ENCODE measurements around the gene FN3K. TPM values are rescaled to one million over a fixed set of nuclear protein-coding genes. Genes with fewer than 3 reads are reported as not detected.

The FN3K gene
- total and polyA plus RNA-seq, 2 of the 13 experiments (the other 11 are each of a cell fraction or from before 2014, with no cell fraction given), result 3.5 to 12.2 TPM

DNA sequence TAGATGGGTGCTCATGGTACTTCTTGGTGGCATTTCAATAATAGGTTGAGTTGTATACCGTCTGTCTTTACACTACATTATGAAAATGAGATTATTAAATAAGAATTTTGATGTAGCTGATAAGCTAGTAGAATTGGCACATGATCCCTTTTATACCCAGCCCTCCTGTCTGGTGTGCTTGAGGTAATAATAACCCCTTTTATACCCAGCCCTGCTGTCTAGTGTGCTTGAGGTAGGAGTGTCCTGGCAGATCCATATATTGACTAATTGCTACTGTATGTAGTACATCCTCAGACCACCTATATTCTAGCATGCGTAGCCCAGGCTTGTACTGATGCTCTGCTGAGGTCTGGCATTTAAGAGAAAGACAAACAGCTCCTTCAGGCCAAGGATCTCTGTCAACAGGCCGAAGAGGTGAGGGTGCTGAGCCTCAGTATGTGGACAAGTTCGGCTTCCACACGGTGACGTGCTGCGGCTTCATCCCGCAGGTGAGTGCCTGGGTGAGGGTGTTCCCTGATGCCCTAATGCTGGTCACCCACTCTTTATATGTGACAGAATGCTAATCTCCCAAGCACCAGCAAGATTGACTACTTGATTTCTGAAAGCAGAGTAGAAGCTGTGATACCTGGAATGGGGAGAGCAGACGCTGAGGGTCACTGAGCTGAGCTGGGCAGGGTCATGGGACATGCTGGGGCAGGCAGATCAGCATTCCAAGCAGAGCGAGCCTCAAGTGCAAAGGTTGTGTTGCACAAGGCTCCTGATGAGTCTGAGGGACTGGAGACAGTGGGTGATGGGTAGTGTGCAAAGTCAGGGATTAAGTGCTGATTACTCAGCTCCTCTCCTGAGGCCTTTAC lies 5.7 kb downstream of the FN3K start (continued):
- TF ChIP-seq, protein P1, sequence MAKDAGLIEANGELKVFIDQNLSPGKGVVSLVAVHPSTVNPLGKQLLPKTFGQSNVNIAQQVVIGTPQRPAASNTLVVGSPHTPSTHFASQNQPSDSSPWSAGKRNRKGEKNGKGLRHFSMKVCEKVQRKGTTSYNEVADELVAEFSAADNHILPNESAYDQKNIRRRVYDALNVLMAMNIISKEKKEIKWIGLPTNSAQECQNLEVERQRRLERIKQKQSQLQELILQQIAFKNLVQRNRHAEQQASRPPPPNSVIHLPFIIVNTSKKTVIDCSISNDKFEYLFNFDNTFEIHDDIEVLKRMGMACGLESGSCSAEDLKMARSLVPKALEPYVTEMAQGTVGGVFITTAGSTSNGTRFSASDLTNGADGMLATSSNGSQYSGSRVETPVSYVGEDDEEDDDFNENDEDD (CRISPR knock-in tag; IDR thresholded peaks at IDR 0.05; ENCODE audit: borderline replicate concordance), result peak; percentile 70; the same call in 1 of the 2 replicates
- TF ChIP-seq, protein P2, sequence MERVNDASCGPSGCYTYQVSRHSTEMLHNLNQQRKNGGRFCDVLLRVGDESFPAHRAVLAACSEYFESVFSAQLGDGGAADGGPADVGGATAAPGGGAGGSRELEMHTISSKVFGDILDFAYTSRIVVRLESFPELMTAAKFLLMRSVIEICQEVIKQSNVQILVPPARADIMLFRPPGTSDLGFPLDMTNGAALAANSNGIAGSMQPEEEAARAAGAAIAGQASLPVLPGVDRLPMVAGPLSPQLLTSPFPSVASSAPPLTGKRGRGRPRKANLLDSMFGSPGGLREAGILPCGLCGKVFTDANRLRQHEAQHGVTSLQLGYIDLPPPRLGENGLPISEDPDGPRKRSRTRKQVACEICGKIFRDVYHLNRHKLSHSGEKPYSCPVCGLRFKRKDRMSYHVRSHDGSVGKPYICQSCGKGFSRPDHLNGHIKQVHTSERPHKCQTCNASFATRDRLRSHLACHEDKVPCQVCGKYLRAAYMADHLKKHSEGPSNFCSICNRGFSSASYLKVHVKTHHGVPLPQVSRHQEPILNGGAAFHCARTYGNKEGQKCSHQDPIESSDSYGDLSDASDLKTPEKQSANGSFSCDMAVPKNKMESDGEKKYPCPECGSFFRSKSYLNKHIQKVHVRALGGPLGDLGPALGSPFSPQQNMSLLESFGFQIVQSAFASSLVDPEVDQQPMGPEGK (CRISPR knock-in tag; IDR thresholded peaks at IDR 0.05), result peak; percentile 93
- TF ChIP-seq ZNF282 (IDR thresholded peaks at IDR 0.05; ENCODE audit: partially characterized antibody) (no peak), ZFP36 (IDR thresholded peaks at IDR 0.05; ENCODE audit: borderline replicate concordance, low read depth, low read length, partially characterized antibody) (no peak), ZNF670 (CRISPR knock-in tag; IDR thresholded peaks at IDR 0.05; ENCODE audit: borderline replicate concordance) (no peak), PTBP1 (IDR thresholded peaks at IDR 0.05; ENCODE audit: low read depth, low read length, poor library complexity, severe bottlenecking) (no peak), HOXA9 (CRISPR knock-in tag; IDR thresholded peaks at IDR 0.05; ENCODE audit: borderline replicate concordance) (no peak), GPN1 (CRISPR knock-in tag; IDR thresholded peaks at IDR 0.05; ENCODE audit: borderline replicate concordance) (no peak), NPAS2 (CRISPR knock-in tag; IDR thresholded peaks at IDR 0.05; ENCODE audit: borderline replicate concordance) (no peak), ZNF383 (CRISPR knock-in tag; IDR thresholded peaks at IDR 0.05; ENCODE audit: borderline replicate concordance) (no peak), ZNF260 (CRISPR knock-in tag; IDR thresholded peaks at IDR 0.05; ENCODE audit: borderline replicate concordance, low read depth) (no peak)
- TF ChIP-seq, protein P3, sequence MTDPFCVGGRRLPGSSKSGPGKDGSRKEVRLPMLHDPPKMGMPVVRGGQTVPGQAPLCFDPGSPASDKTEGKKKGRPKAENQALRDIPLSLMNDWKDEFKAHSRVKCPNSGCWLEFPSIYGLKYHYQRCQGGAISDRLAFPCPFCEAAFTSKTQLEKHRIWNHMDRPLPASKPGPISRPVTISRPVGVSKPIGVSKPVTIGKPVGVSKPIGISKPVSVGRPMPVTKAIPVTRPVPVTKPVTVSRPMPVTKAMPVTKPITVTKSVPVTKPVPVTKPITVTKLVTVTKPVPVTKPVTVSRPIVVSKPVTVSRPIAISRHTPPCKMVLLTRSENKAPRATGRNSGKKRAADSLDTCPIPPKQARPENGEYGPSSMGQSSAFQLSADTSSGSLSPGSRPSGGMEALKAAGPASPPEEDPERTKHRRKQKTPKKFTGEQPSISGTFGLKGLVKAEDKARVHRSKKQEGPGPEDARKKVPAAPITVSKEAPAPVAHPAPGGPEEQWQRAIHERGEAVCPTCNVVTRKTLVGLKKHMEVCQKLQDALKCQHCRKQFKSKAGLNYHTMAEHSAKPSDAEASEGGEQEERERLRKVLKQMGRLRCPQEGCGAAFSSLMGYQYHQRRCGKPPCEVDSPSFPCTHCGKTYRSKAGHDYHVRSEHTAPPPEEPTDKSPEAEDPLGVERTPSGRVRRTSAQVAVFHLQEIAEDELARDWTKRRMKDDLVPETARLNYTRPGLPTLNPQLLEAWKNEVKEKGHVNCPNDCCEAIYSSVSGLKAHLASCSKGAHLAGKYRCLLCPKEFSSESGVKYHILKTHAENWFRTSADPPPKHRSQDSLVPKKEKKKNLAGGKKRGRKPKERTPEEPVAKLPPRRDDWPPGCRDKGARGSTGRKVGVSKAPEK (CRISPR knock-in tag; IDR thresholded peaks at IDR 0.05; ENCODE audit: borderline replicate concordance), result no peak
- TF ChIP-seq, protein P4, sequence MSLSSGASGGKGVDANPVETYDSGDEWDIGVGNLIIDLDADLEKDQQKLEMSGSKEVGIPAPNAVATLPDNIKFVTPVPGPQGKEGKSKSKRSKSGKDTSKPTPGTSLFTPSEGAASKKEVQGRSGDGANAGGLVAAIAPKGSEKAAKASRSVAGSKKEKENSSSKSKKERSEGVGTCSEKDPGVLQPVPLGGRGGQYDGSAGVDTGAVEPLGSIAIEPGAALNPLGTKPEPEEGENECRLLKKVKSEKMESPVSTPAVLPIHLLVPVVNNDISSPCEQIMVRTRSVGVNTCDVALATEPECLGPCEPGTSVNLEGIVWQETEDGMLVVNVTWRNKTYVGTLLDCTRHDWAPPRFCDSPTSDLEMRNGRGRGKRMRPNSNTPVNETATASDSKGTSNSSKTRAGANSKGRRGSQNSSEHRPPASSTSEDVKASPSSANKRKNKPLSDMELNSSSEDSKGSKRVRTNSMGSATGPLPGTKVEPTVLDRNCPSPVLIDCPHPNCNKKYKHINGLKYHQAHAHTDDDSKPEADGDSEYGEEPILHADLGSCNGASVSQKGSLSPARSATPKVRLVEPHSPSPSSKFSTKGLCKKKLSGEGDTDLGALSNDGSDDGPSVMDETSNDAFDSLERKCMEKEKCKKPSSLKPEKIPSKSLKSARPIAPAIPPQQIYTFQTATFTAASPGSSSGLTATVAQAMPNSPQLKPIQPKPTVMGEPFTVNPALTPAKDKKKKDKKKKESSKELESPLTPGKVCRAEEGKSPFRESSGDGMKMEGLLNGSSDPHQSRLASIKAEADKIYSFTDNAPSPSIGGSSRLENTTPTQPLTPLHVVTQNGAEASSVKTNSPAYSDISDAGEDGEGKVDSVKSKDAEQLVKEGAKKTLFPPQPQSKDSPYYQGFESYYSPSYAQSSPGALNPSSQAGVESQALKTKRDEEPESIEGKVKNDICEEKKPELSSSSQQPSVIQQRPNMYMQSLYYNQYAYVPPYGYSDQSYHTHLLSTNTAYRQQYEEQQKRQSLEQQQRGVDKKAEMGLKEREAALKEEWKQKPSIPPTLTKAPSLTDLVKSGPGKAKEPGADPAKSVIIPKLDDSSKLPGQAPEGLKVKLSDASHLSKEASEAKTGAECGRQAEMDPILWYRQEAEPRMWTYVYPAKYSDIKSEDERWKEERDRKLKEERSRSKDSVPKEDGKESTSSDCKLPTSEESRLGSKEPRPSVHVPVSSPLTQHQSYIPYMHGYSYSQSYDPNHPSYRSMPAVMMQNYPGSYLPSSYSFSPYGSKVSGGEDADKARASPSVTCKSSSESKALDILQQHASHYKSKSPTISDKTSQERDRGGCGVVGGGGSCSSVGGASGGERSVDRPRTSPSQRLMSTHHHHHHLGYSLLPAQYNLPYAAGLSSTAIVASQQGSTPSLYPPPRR (CRISPR knock-in tag; IDR thresholded peaks at IDR 0.05; ENCODE audit: borderline replicate concordance), result peak; percentile 78
